Measurements from ENCODE around the gene CAB39. TPM values are rescaled to one million over a fixed set of nuclear protein-coding genes. Genes with fewer than 3 reads are reported as not detected.

The CAB39 gene
- total RNA-seq, 1 donor from 2014 or later, result 66.6 TPM

DNA sequence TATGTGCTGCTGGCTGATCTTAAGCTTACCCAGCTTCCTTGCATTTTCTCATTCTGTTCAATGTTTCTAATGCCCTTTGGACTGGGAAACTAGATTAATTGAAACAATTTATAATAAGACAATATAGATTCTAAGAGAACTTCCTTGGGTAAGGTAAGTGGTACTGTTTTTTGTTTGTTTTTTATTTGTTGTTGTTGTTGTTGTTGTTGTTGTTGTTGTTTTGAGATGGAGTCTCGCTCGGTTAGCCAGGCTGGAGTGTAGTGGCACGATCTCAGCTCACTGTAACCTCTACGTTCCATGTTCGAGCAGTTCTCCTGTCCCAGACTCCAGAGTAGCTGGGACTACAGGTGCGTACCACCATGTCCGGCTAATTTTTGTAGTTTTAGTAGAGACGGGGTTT lies 49.1 kb downstream of the CAB39 start:
- Histone ChIP-seq H3K27me3 (ENCODE audit: insufficient read depth, low read length) (no peaks in the 10 kb centered on the region), H3K4me3 (ENCODE audit: insufficient read depth, low read depth, low read length) (no peak overlapping the region), H3K9ac (ENCODE audit: low read length) (no peak overlapping the region), H3K79me2 (ENCODE audit: insufficient read depth, low read length) (peaks cover 53% of the 10 kb centered on the region), H4K20me1 (ENCODE audit: insufficient read depth, low read length) (peaks cover 59% of the 10 kb centered on the region), H3K4me2 (ENCODE audit: low read length) (no peak overlapping the region), H3K36me3 (ENCODE audit: insufficient read depth, low read length) (peaks cover 3% of the 10 kb centered on the region), H2AFZ (ENCODE audit: low read depth, low read length) (no peak overlapping the region), H3K9me3 (ENCODE audit: insufficient read depth, low read depth, low read length) (no peaks in the 10 kb centered on the region), H3K27ac (ENCODE audit: low read depth, low read length) (no peak overlapping the region), H3K4me1 (ENCODE audit: insufficient read depth, low read length) (peaks cover 31% of the 10 kb centered on the region)
- DNase-seq (ENCODE audit: low read depth) (no peak), FAIRE-seq (no peak)
- Mint-ChIP-seq H3K9me3 (ENCODE audit: unreplicated experiment) (no peaks in the 10 kb centered on the region), H3K4me1 (ENCODE audit: low read depth, unreplicated experiment) (peaks cover 48% of the 10 kb centered on the region), H3K36me3 (ENCODE audit: low read depth, unreplicated experiment) (peaks cover 7% of the 10 kb centered on the region), H3K4me3 (ENCODE audit: unreplicated experiment) (no peak overlapping the region), H3K27ac (ENCODE audit: unreplicated experiment) (no peak overlapping the region), H3K27me3 (ENCODE audit: low read depth, unreplicated experiment) (no peaks in the 10 kb centered on the region)
- no peak for TF ChIP-seq EZH2 (IDR thresholded peaks at IDR 0.05; ENCODE audit: insufficient read depth, low read length)
- TF ChIP-seq, protein P1, sequence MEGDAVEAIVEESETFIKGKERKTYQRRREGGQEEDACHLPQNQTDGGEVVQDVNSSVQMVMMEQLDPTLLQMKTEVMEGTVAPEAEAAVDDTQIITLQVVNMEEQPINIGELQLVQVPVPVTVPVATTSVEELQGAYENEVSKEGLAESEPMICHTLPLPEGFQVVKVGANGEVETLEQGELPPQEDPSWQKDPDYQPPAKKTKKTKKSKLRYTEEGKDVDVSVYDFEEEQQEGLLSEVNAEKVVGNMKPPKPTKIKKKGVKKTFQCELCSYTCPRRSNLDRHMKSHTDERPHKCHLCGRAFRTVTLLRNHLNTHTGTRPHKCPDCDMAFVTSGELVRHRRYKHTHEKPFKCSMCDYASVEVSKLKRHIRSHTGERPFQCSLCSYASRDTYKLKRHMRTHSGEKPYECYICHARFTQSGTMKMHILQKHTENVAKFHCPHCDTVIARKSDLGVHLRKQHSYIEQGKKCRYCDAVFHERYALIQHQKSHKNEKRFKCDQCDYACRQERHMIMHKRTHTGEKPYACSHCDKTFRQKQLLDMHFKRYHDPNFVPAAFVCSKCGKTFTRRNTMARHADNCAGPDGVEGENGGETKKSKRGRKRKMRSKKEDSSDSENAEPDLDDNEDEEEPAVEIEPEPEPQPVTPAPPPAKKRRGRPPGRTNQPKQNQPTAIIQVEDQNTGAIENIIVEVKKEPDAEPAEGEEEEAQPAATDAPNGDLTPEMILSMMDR (IDR thresholded peaks at IDR 0.05; ENCODE audit: insufficient read depth, low read depth, low read length), result no peak

GRCh38 chr2:230762317-230762896 lies 49.8 kb downstream of the CAB39 start:
- Mint-ChIP-seq H3K27me3 (ENCODE audit: low read depth, unreplicated experiment) (no peaks in the 10 kb centered on the region), H3K4me1 (ENCODE audit: low read depth, unreplicated experiment) (peaks cover 41% of the 10 kb centered on the region), H3K9me3 (ENCODE audit: unreplicated experiment) (no peaks in the 10 kb centered on the region), H3K4me3 (ENCODE audit: unreplicated experiment) (no peak overlapping the region), H3K36me3 (ENCODE audit: low read depth, unreplicated experiment) (peaks cover 10% of the 10 kb centered on the region), H3K27ac (ENCODE audit: unreplicated experiment) (no peak overlapping the region)
- H3K79me2 ChIP-seq (ENCODE audit: insufficient read depth, low read length), result peaks cover 54% of the 10 kb centered on the region
- no peaks in the 10 kb centered on the region for H3K27me3 ChIP-seq (ENCODE audit: insufficient read depth, low read length)
- H3K4me1 ChIP-seq (ENCODE audit: insufficient read depth, low read length), result peaks cover 27% of the 10 kb centered on the region
- no peak overlapping the region for H2AFZ ChIP-seq (ENCODE audit: low read depth, low read length)
- no peak overlapping the region for H3K27ac ChIP-seq (ENCODE audit: low read depth, low read length)
- no peak overlapping the region for H3K4me3 ChIP-seq (ENCODE audit: insufficient read depth, low read depth, low read length)
- FAIRE-seq (no peak), DNase-seq (ENCODE audit: low read depth) (no peak)
- H4K20me1 ChIP-seq (ENCODE audit: insufficient read depth, low read length), result peaks cover 55% of the 10 kb centered on the region
- no peaks in the 10 kb centered on the region for H3K9me3 ChIP-seq (ENCODE audit: insufficient read depth, low read depth, low read length)
- no peak overlapping the region for H3K4me2 ChIP-seq (ENCODE audit: low read length)
- no peak overlapping the region for H3K9ac ChIP-seq (ENCODE audit: low read length)
- TF ChIP-seq, protein P1 (IDR thresholded peaks at IDR 0.05; ENCODE audit: insufficient read depth, low read depth, low read length), result peak; percentile 44
- TF ChIP-seq EZH2 (IDR thresholded peaks at IDR 0.05; ENCODE audit: insufficient read depth, low read length), result no peak
- H3K36me3 ChIP-seq (ENCODE audit: insufficient read depth, low read length), result peaks cover 8% of the 10 kb centered on the region

DNA sequence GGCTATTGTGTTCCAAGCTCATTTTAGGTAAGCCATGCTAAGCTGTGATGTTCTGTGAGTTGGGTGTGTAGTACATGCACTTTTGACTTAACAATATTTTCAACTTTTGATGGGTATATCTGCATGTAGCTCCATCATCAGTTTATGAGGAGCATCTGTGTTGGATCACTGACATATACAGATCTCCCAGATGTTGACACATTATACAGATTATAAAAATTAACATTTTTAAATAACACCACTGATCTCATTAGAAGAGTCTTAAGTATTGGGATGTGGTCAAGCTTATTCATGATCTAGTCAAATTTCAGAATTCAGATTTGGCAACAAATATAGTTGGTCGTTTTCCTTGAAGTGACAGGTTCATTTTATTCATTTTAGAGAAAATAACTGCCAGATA lies 51.7 kb downstream of the CAB39 start:
- no peaks in the 10 kb centered on the region for H3K27me3 ChIP-seq (ENCODE audit: insufficient read depth, low read length)
- no peak overlapping the region for H3K4me2 ChIP-seq (ENCODE audit: low read length)
- H3K79me2 ChIP-seq (ENCODE audit: insufficient read depth, low read length), result peaks cover 50% of the 10 kb centered on the region
- peaks cover 10% of the 10 kb centered on the region for H3K36me3 ChIP-seq (ENCODE audit: insufficient read depth, low read length)
- FAIRE-seq (no peak), DNase-seq (ENCODE audit: low read depth) (no peak)
- Mint-ChIP-seq H3K9me3 (ENCODE audit: unreplicated experiment) (no peaks in the 10 kb centered on the region), H3K27me3 (ENCODE audit: low read depth, unreplicated experiment) (no peaks in the 10 kb centered on the region), H3K27ac (ENCODE audit: unreplicated experiment) (no peak overlapping the region), H3K4me3 (ENCODE audit: unreplicated experiment) (no peak overlapping the region), H3K4me1 (ENCODE audit: low read depth, unreplicated experiment) (peaks cover 24% of the 10 kb centered on the region), H3K36me3 (ENCODE audit: low read depth, unreplicated experiment) (peaks cover 20% of the 10 kb centered on the region)
- peaks cover 11% of the 10 kb centered on the region for H3K4me1 ChIP-seq (ENCODE audit: insufficient read depth, low read length)
- no peak overlapping the region for H3K9ac ChIP-seq (ENCODE audit: low read length)
- TF ChIP-seq EZH2 (IDR thresholded peaks at IDR 0.05; ENCODE audit: insufficient read depth, low read length), result no peak
- TF ChIP-seq, protein P1 (IDR thresholded peaks at IDR 0.05; ENCODE audit: insufficient read depth, low read depth, low read length), result no peak
- H4K20me1 ChIP-seq (ENCODE audit: insufficient read depth, low read length), result peaks cover 36% of the 10 kb centered on the region
- H3K9me3 ChIP-seq (ENCODE audit: insufficient read depth, low read depth, low read length), result no peaks in the 10 kb centered on the region
- H3K4me3 ChIP-seq (ENCODE audit: insufficient read depth, low read depth, low read length), result no peak overlapping the region
- H2AFZ ChIP-seq (ENCODE audit: low read depth, low read length), result no peak overlapping the region
- no peak overlapping the region for H3K27ac ChIP-seq (ENCODE audit: low read depth, low read length)
